SK-N-SH (cell line): Measurements from ENCODE around the gene IL20. TPM values are rescaled to one million over a fixed set of nuclear protein-coding genes. Genes with fewer than 3 reads are reported as not detected.

Source experiments
- CTCF ChIA-PET: fragments of 300-600, 350-600 bp; formaldehyde crosslinking; extraction: SDS; loops from one replicate; lab custom pipeline; 2021; lab: Yijun Ruan, JAX
- POLR2A ChIA-PET: fragments of 350-600 bp; sonication (Branson Sonifier 250); formaldehyde crosslinking; extraction: SDS; loops from one replicate; lab custom pipeline; 2020; ENCODE audit warnings: antibody characterized with exemption, inconsistent platforms; lab: Yijun Ruan, JAX
- DNase-seq: peaks from one replicate; pipeline ENCODE4 v3.0.0; 2012
- H2AFZ ChIP-seq: fragments of 200-600 bp; sonication (generic); 2 replicates; pipeline ENCODE4 v1.8.1; 2016; ENCODE audit warnings: antibody characterized with exemption, mild to moderate bottlenecking, low read depth
- H3F3A ChIP-seq: fragments of 200-600 bp; sonication (generic); replicated peaks from 2 replicates; pipeline ENCODE3; 2016; ENCODE audit warnings: antibody characterized with exemption, mild to moderate bottlenecking; ENCODE audit not compliant: insufficient read depth
- H3K27ac ChIP-seq, 2 experiments: fragments of 200-500 bp in 1 of 2; fragments of 200-600 bp in 1 of 2; sonication (Bioruptor generic) in 1 of 2; sonication (generic), shearing (Covaris generic) in 1 of 2; 2 replicates each; pipeline versions ENCODE4 v1.5.1 to v1.6.1; 2014 to 2016; ENCODE audit warnings: low read depth in 2 of 2, inconsistent platforms in 1 of 2, low read length in 1 of 2, mild to moderate bottlenecking in 1 of 2, mixed read lengths in 1 of 2
- H3K27me3 ChIP-seq: fragments of 200-600 bp; sonication (generic), shearing (Covaris generic); 2 replicates; pipeline ENCODE4 v1.6.1; 2016; ENCODE audit warnings: mixed run types; ENCODE audit not compliant: insufficient read depth
- H3K36me3 ChIP-seq, 2 experiments: fragments of 200-500 bp in 1 of 2; fragments of 200-600 bp in 1 of 2; sonication (Bioruptor generic) in 1 of 2; sonication (generic) in 1 of 2; replicated peaks in 1 of 2; 2 replicates each; pipeline versions ENCODE3 to v1.5.1; 2014 to 2016; ENCODE audit warnings: low read length in 1 of 2, mild to moderate bottlenecking in 1 of 2; ENCODE audit not compliant: insufficient read depth in 2 of 2, control insufficient read depth in 1 of 2
- H3K4me1 ChIP-seq, 2 experiments: fragments of 200-500 bp in 1 of 2; fragments of 200-600 bp in 1 of 2; sonication (Bioruptor generic) in 1 of 2; sonication (generic), shearing (Covaris generic) in 1 of 2; 2 replicates each; pipeline versions ENCODE4 v1.5.1 to v1.6.1; 2014 to 2016; ENCODE audit warnings: low read depth in 1 of 2, low read length in 1 of 2, mixed run types in 1 of 2; ENCODE audit not compliant: insufficient read depth in 2 of 2, control insufficient read depth in 1 of 2
- H3K4me2 ChIP-seq: fragments of 200-600 bp; sonication (generic), shearing (Covaris generic); 2 replicates; pipeline ENCODE4 v1.6.1; 2017; ENCODE audit warnings: mixed run types
- H3K4me3 ChIP-seq, 2 experiments: fragments of 200-500 bp in 1 of 2; fragments of 200-600 bp in 1 of 2; sonication (Bioruptor generic) in 1 of 2; sonication (generic), shearing (Covaris generic) in 1 of 2; 2 replicates each; pipeline versions ENCODE4 v1.5.1 to v1.8.1; 2014 to 2016; ENCODE audit warnings: low read depth in 2 of 2, inconsistent platforms in 1 of 2, low read length in 1 of 2, mild to moderate bottlenecking in 1 of 2, mixed read lengths in 1 of 2, moderate library complexity in 1 of 2
- H3K79me2 ChIP-seq: fragments of 200-600 bp; sonication (generic); 2 replicates; pipeline ENCODE4 v1.8.1; 2017; ENCODE audit warnings: mild to moderate bottlenecking; ENCODE audit not compliant: insufficient read depth
- H3K9ac ChIP-seq: fragments of 200-600 bp; sonication (generic); 2 replicates; pipeline ENCODE4 v1.6.1; 2017; ENCODE audit warnings: mixed run types
- H3K9me2 ChIP-seq: fragments of 200-600 bp; sonication (generic); 2 replicates; pipeline ENCODE4 v1.6.1; 2017; ENCODE audit warnings: mixed run types
- H3K9me3 ChIP-seq: fragments of 200-600 bp; sonication (generic); 2 replicates; pipeline ENCODE4 v1.6.1; 2017; ENCODE audit warnings: mixed run types, mild to moderate bottlenecking, moderate library complexity
- H4K20me1 ChIP-seq: fragments of 200-600 bp; sonication (generic); 2 replicates; pipeline ENCODE4 v1.6.1; 2017; ENCODE audit warnings: mild to moderate bottlenecking, mixed run types; ENCODE audit not compliant: insufficient read depth
- ELF1 ChIP-seq: IDR thresholded peaks from 2 replicates; pipeline ENCODE4 v1.4.0; 2012
- EP300 ChIP-seq, 2 experiments: IDR thresholded peaks; 2 replicates each; pipeline versions ENCODE4 v1.4.0 to v1.6.1; 2012; ENCODE audit warnings: borderline replicate concordance in 1 of 2, low read depth in 1 of 2, low read length in 1 of 2
- EZH2phosphoT487 ChIP-seq: fragments of 200-600 bp; sonication (generic); IDR thresholded peaks from 2 replicates; pipeline ENCODE4 v1.6.1; 2017; ENCODE audit warnings: low read depth, mixed run types, mild to moderate bottlenecking, antibody characterized with exemption, moderate library complexity, borderline replicate concordance
- FOSL2 ChIP-seq: IDR thresholded peaks from 2 replicates; pipeline ENCODE4 v1.4.0; 2012; ENCODE audit warnings: low read depth, mild to moderate bottlenecking, moderate library complexity, borderline replicate concordance
- GABPA ChIP-seq: IDR thresholded peaks from 2 replicates; pipeline ENCODE4 v1.4.0; 2012; ENCODE audit warnings: low read depth, mild to moderate bottlenecking
- NFIC ChIP-seq: IDR thresholded peaks from 2 replicates; pipeline ENCODE4 v1.4.0; 2012; ENCODE audit warnings: borderline replicate concordance
- NRF1 ChIP-seq: IDR thresholded peaks from 2 replicates; pipeline ENCODE4 v1.6.1; 2012; ENCODE audit warnings: low read depth, mild to moderate bottlenecking, low read length
- POLR2AphosphoS5 ChIP-seq: IDR thresholded peaks from 2 replicates; pipeline ENCODE4 v1.6.1; 2012; ENCODE audit warnings: low read depth, low read length
- RCOR1 ChIP-seq: fragments of 150-350 bp; IDR thresholded peaks from 2 replicates; pipeline ENCODE4 v1.6.1; 2017; ENCODE audit warnings: antibody characterized with exemption, low read length
- RFX5 ChIP-seq: IDR thresholded peaks from 2 replicates; pipeline ENCODE4 v1.6.1; 2012; ENCODE audit warnings: mild to moderate bottlenecking, improper control_type of control experiment, low read length
- RXRA ChIP-seq: IDR thresholded peaks from 2 replicates; pipeline ENCODE4 v1.4.0; 2012; ENCODE audit warnings: low read depth, mild to moderate bottlenecking, borderline replicate concordance
- SIN3A ChIP-seq: IDR thresholded peaks from 2 replicates; pipeline ENCODE4 v1.6.1; 2012; ENCODE audit warnings: low read depth, mild to moderate bottlenecking, low read length, moderate library complexity, borderline replicate concordance
- TAF1 ChIP-seq: IDR thresholded peaks from 2 replicates; pipeline ENCODE4 v1.6.1; 2012; ENCODE audit warnings: low read depth, mild to moderate bottlenecking, low read length, moderate library complexity, borderline replicate concordance
- TEAD4 ChIP-seq: IDR thresholded peaks from 2 replicates; pipeline ENCODE4 v1.4.0; 2012; ENCODE audit warnings: mild to moderate bottlenecking, borderline replicate concordance; ENCODE audit not compliant: insufficient read depth
- YY1 ChIP-seq: IDR thresholded peaks from 2 replicates; pipeline ENCODE4 v1.4.0; 2012; ENCODE audit warnings: low read depth, mild to moderate bottlenecking
- WGBS: methylation state at CpG from one replicate; pipeline ENCODE4 v1.1.6; 2017; ENCODE audit warnings: low lambda C conversion rate; 5-methylcytosine and 5-hydroxymethylcytosine counted together
- polyA plus RNA-seq, 3 experiments: library from polyadenylated mRNA; depleted of rRNA; stranded (reverse); fragments of >200 nt; gene quantifications; 2 replicates each; pipeline ENCODE4 v1.2.3, GENCODE V29; 2012
- TF ChIP-seq, protein P1 (sequence below): IDR thresholded peaks from 2 replicates; pipeline ENCODE4 v1.4.0; 2012; ENCODE audit warnings: low read depth, borderline replicate concordance
- TF ChIP-seq, protein P2 (sequence below): fragments of 150-350 bp; IDR thresholded peaks from 2 replicates; pipeline ENCODE4 v1.6.1; 2016; ENCODE audit warnings: mild to moderate bottlenecking, low read depth, low read length

IL20 gene
- polyA plus RNA-seq, 1 of the 3 experiments (the other 2 are of a cell fraction) = not detected

DNA sequence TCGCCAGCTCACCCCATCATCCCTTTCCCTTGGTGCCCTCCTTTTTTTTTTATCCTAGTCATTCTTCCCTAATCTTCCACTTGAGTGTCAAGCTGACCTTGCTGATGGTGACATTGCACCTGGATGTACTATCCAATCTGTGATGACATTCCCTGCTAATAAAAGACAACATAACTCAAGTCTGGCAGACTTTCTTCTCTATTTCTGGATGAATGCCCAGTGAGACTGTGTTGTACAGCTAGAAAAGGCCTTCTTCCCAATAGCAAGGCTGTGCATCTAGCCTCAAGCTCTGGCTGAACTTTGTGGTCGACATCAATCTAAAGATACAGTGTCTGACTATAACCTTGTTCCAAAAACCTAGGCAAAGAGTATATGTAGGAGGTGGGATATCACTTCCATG, 38.3 kb downstream of the IL20 start:
- POLR2A ChIA-PET = no interaction called here
- no peak overlapping the region for H3K27ac ChIP-seq
- no peaks in the 10 kb centered on the region for H3K9me2 ChIP-seq
- no peak for DNase-seq
- H3K36me3 ChIP-seq = no peaks in the 10 kb centered on the region
- no peaks in the 10 kb centered on the region for H3K79me2 ChIP-seq
- no peak for TF ChIP-seq YY1
- TF ChIP-seq TAF1 = no peak
- no peak for TF ChIP-seq TEAD4
- no peak for TF ChIP-seq RCOR1
- no peak for TF ChIP-seq NFIC
- TF ChIP-seq, protein P1, sequence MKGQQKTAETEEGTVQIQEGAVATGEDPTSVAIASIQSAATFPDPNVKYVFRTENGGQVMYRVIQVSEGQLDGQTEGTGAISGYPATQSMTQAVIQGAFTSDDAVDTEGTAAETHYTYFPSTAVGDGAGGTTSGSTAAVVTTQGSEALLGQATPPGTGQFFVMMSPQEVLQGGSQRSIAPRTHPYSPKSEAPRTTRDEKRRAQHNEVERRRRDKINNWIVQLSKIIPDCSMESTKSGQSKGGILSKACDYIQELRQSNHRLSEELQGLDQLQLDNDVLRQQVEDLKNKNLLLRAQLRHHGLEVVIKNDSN = no peak
- no peak for TF ChIP-seq POLR2AphosphoS5
- TF ChIP-seq, all 33 proteins: peak for 0
- Histone ChIP-seq H3K9ac (no peak overlapping the region), H3K4me1 (no peaks in the 10 kb centered on the region), H4K20me1 (no peaks in the 10 kb centered on the region), H2AFZ (no peak overlapping the region), H3K9me3 (no peaks in the 10 kb centered on the region), H3K4me2 (no peak overlapping the region), H3K27me3 (no peaks in the 10 kb centered on the region), H3F3A (no peaks in the 10 kb centered on the region), H3K4me3 (no peak overlapping the region)
- WGBS = 70% methylated on average over 2 of the region's 2 CpGs
- CTCF ChIA-PET = interaction anchor here (1.0 to 7.8 kb wide), 3 partner anchors 25 to 169 kb away, joined by 3 to 83 read pairs (median 4); no protein-coding TSS in a partner anchor

DNA sequence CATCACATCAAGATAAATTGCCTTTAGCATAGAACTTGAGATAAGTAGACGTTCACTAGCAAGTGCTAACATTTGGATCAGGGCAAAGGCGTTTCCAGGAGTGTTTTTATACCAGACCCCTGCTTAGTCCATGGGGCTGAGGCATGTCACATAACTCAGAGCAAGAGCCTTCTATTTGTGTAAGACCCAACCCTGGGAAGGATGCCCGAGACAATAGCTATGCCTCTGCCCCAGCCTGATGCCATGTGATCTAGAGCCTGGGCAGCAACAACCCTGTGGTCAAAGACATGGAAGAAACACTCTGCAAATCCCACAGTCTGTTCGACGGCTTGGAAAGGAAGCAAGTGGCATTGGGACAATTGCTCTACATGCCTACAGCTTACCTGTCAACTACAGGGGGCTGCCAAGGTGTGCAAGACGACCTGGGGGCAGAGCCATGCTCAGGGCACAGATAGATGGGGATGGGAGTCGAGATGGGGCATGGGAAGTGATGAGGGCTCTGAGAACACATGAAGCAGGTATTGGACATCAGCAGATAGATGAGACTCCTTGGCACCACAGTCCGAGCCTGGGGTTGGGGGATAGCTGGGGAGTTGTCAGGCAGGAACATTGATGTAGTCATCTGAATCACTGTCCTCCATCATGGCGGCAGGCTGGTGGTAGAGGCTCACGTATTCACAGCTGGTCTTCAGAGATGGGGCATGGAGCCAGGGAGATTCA, 39.2 kb downstream of the IL20 start:
- peaks cover under 1% of the 10 kb centered on the region; the same call in 1 of the 2 replicates for H3K27me3 ChIP-seq
- no peaks in the 10 kb centered on the region for H3K79me2 ChIP-seq
- H3K36me3 ChIP-seq = no peaks in the 10 kb centered on the region
- no peaks in the 10 kb centered on the region for H4K20me1 ChIP-seq
- H2AFZ ChIP-seq = no peak overlapping the region
- CTCF ChIA-PET = interaction anchor here (0.7 to 7.8 kb wide), 3 partner anchors 8 to 170 kb away, joined by 3 to 83 read pairs (median 4); no protein-coding TSS in a partner anchor
- 69% methylated on average over 10 of the region's 10 CpGs for WGBS
- POLR2A ChIA-PET = no interaction called here
- H3K9me2 ChIP-seq = no peaks in the 10 kb centered on the region
- no peaks in the 10 kb centered on the region for H3K9me3 ChIP-seq
- H3K27ac ChIP-seq = no peak overlapping the region
- H3K4me1 ChIP-seq = peaks cover 0 to 7% of the 10 kb centered on the region in 2 experiments; a peak in 1 of 4 replicates
- no peak overlapping the region for H3K9ac ChIP-seq
- no peak for DNase-seq
- TF ChIP-seq, protein P2, sequence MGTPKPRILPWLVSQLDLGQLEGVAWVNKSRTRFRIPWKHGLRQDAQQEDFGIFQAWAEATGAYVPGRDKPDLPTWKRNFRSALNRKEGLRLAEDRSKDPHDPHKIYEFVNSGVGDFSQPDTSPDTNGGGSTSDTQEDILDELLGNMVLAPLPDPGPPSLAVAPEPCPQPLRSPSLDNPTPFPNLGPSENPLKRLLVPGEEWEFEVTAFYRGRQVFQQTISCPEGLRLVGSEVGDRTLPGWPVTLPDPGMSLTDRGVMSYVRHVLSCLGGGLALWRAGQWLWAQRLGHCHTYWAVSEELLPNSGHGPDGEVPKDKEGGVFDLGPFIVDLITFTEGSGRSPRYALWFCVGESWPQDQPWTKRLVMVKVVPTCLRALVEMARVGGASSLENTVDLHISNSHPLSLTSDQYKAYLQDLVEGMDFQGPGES = no peak
- TF ChIP-seq FOSL2 (no peak), ELF1 (no peak), EZH2phosphoT487 (no peak), NRF1 (no peak), SIN3A (no peak), EP300 (IDR thresholded peaks at IDR 0.05; ENCODE audit: borderline replicate concordance in 1 of 2, low read depth in 1 of 2, low read length in 1 of 2) (no peak), GABPA (no peak), TEAD4 (no peak), YY1 (no peak), RFX5 (no peak), RXRA (no peak)
- TF ChIP-seq, all 33 proteins: peak for 0
- H3K4me3 ChIP-seq = no peak overlapping the region
- H3F3A ChIP-seq = no peaks in the 10 kb centered on the region
- H3K4me2 ChIP-seq = no peak overlapping the region
